PC-9 (cell line): ENCODE results near the gene DNAH11.

Experiments used
- CTCF ChIP-seq: fragments of 200-600 bp; sonication (generic); conservative IDR thresholded peaks from 2 replicates; pipeline ENCODE4 v1.6.1; 2017; ENCODE audit warnings: mixed run types, antibody characterized with exemption, mild to moderate bottlenecking, moderate library complexity
- EZH2 ChIP-seq: fragments of 200-600 bp; sonication (generic); IDR thresholded peaks from 2 replicates; pipeline ENCODE4 v1.8.0; 2017; ENCODE audit warnings: antibody characterized with exemption, low read depth

- TF ChIP-seq CTCF (no peak), EZH2 (no peak)
Measured at GRCh38 chr7:21948364-21948763, 405.5 kb downstream of the DNAH11 start.
